ENCODE results near the gene STXBP6. TPM values are rescaled to one million over a fixed set of nuclear protein-coding genes. Genes with fewer than 3 reads are reported as not detected.

The STXBP6 gene
- total and polyA plus RNA-seq, 2 of the 13 experiments (the other 11 are each of a cell fraction or from before 2014, with no cell fraction given) = 35.3 to 42.8 TPM

GRCh38 chr14:24908592-24909236 lies 141.2 kb downstream of the STXBP6 start (continued):
- TF ChIP-seq UBTF (CRISPR knock-in tag; IDR thresholded peaks at IDR 0.05) (peak; percentile 34; the same call in 1 of the 2 replicates), CBFB (CRISPR knock-in tag; IDR thresholded peaks at IDR 0.05) (no peak), ZBTB26 (CRISPR knock-in tag; IDR thresholded peaks at IDR 0.05; ENCODE audit: borderline replicate concordance) (0 out of 2 replicates have a peak, but pooled peaks have one; percentile 13), ATF4 (CRISPR knock-in tag; IDR thresholded peaks at IDR 0.05) (0 out of 4 replicates have a peak, but pooled peaks of 1 of the 2 experiments have one; percentile 30), ZFP1 (CRISPR knock-in tag; IDR thresholded peaks at IDR 0.05) (peak; percentile 59; the same call in 1 of the 2 replicates), ZBTB46 (CRISPR knock-in tag; IDR thresholded peaks at IDR 0.05; ENCODE audit: borderline replicate concordance) (no peak), SRSF4 (IDR thresholded peaks at IDR 0.05; ENCODE audit: low read depth, low read length, poor library complexity, severe bottlenecking) (no peak), RELA (CRISPR knock-in tag; IDR thresholded peaks at IDR 0.05) (0 out of 2 replicates have a peak, but pooled peaks have one; percentile 8), ETV5 (CRISPR knock-in tag; IDR thresholded peaks at IDR 0.05; ENCODE audit: borderline replicate concordance) (no peak), SALL1 (CRISPR knock-in tag; IDR thresholded peaks at IDR 0.05) (peak; percentile 75), ZNF614 (CRISPR knock-in tag; IDR thresholded peaks at IDR 0.05; ENCODE audit: borderline replicate concordance) (peak; percentile 64; the same call in 1 of the 2 replicates), REL (CRISPR knock-in tag; conservative IDR thresholded peaks at IDR 0.05) (0 out of 2 replicates have a peak, but pooled peaks have one; percentile 60), DR1 (CRISPR knock-in tag; IDR thresholded peaks at IDR 0.05) (no peak), ZNF646 (CRISPR knock-in tag; IDR thresholded peaks at IDR 0.05) (peak; percentile 47; the same call in 1 of the 2 replicates)

Measured in HepG2 (cell line).